GM21576 (cell line): ENCODE measurements around the gene TYMS.

Source experiments
- ATAC-seq: cut with Tn5 transposase; IDR thresholded peaks from one replicate; pipeline ENCODE4 v1.9.1; 2021; ENCODE audit warnings: mild to moderate bottlenecking, moderate library complexity; ENCODE audit not compliant: unreplicated experiment

TYMS gene

DNA sequence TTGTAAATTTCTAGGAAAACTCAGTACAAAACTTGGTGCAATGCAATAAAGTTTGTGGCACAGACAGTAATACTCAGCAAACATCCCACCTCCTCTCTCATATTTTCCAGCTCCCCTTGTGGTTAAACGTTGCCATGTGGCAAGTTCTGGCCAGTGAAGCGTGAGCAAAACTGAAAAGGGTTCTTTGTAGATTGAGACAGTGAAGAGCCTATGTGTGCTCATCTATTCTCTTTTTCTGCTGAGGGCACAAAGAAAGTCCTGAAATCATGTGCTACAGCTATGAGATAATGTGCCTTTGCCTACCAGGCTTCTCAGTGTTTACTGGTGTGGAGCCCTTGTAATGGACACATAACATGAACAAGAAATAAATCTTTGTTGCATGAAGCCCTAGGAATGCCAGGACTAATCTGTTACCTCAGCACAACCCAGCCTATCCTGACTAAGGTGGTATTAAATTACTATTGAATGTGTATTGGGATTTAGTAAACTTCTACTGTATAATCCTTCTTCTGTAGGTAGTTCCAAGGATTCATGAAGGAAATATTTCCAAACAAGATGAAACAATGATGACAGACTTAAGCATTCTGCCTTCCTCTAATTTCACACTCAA lies 13.0 kb upstream of the TYMS start:
- peak; percentile 83 for ATAC-seq

DNA sequence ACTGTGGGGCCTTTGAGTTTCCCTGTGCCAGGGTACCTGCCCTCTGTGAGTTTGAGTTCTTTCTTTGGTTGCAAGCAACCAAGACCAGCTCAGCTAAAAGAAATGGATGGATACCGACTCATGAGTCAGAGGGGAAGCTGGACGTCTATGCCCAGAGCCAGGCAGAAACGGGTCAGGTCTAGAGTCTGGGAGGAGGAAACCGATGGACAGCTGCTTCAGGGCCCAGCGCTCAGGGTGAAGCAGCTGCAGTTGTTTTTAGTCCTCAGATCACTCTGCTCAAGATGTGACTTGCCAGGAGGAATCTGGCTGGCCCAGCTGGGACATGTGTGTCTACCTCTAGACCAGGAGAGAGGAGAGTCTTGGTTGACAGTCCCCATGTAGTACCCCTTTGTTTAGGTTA lies 10.1 kb upstream of the TYMS start:
- no peak for ATAC-seq

DNA sequence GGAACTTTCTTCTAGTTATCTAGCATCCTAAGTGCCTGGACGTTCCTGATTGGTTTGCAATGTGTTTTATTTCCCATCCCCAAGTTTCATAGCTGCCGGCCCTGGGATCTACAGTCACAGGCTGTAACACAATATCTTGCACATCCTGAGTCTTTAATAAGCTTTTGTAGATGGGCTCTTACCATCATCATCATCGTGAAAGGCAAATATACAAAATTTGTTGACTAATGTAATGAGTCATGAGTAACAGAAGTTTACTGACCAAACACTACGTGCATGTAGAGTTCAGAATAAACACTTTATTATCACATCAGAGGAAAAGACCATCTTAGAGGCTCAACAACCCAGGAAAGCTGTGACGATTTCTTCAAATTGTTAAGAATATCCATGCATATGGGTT lies 8.1 kb upstream of the TYMS start:
- no peak for ATAC-seq

DNA sequence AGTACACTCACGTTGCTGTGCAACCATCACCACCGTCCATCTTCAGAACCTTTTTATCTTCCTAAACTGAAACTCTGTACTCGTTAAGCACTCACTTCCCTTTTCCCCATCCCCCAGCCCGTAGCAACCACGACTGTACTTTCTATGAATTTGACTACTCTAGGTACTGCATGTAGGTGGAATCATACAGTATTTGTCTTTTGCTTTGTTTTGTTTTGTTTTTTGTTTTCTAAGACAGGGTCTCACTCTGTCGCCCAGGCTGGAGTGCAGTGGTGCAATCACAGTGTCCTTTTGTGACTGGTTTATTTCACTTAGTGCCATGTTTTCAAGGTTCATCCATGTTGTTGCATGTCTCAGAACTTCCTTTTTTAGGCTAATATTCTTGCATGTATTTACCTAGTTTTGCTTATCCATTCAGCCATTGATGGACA lies 7.0 kb upstream of the TYMS start:
- peak; percentile 98 for ATAC-seq

DNA sequence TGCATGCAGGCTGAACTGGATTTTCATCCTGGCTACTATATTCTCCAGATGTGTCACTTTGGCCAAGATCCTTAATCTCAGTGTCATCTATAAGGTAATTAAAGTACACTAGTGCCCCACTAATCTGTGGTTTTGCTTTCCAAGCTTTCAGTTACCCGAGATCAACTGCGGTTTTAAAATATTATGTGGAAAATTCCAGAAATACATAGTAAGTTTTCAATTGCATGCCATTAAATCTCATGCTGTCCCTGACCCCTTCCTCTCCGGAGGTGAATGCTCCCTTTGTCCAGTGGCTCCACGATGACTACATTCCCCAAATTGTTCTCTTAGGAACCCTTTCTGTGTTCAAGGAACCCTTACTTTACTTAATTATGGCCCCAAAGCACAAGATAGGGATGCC lies 5.3 kb upstream of the TYMS start:
- no peak for ATAC-seq

DNA sequence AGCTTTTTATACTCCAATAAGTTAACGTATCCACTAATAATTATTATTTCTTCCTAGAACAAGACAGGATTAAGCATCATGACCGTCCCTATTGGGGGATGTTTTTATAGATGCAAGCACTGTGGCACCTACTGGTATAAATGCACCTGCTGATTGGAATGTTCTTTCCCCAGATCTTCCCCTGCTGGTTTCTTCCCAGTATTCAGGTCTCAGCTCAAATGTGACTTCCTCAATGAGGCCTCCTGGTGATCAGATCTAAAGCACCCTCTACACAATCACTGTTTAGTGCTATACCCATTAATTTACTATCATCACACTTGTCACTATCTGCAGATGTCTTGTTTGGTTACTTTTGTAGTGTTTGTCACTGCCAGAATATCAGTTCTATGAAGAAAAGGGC lies 3.9 kb upstream of the TYMS start:
- ATAC-seq = no peak

DNA sequence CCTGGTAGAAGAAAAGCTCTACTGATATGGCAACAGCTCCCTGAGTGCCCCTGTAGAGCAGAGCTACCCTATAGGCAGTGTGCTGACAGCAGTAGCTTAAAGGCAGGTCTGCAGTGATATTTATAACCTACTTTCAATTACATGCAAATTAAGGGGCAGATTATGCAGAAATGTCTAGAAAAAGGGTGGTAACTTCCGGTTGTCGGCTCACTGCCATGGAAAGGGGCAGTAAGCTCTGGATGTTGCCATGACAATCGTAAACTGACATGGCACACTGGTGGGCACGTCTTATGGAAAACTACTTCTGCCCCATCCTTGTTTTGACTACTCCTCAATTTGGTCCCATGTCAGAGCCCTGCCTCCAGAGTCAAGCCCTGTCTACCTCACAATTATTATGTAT lies 2.9 kb upstream of the TYMS start:
- no peak for ATAC-seq

DNA sequence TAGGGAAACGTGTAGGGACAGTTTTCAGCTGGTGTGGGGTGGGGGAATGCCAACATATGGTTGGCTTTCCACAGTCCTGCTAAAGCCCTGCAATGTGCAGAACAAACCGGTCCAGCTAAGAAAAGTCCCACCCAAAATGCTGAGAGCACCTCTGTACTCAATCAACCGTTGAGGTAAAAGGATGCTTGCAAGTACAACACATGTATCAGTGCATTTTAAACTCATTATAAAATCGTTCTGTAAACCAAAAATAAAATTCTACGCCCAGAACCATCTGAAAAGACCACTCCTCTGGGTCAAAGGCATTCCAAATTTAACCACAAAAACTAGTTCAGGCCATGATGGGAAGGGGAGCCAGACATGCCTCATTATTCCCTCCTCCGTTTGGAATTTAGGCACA lies 2.0 kb upstream of the TYMS start:
- ATAC-seq = no peak

DNA sequence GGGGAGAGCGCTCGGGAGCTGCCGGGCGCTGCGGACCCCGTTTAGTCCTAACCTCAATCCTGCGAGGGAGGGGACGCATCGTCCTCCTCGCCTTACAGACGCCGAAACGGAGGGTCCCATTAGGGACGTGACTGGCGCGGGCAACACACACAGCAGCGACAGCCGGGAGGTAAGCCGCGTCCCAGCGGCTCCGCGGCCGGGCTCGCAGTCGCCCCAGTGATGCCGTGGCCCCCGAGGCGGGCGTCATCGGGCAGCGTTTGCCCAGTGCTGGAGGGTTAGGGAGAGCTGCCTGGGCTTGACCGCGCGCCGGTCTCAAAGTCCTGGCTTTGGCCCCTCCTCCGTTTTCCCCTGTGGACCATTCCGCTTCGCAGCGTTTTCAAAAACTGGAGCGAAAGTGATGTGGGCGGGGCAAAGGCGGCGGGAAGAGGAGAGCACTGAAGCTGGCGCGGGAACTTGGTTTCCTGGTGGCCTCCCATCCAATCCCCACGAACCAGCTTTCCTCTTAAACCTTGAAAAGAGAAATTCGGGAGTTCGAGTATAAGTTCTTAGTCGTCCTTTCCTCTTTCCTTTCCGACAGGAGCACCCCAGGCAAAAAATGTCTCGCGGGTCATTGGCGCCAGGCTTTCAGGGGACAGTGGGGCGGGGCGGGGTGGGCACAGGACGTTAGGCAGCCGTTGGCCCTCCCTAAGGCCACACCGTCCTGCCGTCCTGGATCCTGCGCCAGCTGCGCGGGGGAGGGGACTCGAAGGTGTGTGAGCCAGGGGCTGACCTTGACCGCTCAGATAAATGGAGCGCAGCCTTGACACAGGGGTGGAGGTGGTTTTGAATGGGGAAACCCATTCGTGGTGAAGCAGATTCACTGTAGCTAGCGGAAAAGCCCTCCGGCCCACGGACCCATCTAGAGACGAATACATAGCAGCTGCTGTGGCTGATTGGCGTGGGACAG lies 821 bp downstream of the TYMS start:
- ATAC-seq = peak; percentile 47

DNA sequence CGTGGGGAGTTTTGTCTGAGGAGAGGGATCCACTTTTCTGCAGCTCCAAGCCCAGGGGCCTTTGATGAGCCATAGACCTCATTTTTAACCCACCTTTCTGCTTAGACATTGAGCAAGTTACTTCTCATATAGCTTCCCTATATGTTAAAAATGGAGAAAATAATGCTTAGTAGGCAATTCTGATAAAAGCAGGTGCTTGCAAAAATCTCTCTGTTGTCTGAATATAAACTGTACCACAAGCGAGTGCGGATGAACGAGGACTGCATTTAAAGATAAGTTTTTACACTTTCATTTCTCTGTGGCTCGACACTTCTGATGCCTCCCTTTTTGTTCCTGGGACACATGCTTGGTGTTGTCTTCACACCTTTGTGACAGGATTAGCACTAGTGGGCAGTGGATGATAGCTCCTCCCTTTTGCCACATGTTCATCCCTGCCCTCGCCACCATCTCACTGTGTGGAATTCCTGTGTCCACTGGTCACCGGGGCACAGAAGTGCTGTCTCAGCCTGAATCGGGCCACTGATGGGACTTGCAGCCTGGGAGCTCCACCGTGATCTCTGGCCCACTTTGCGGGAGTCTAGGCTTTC lies 1.6 kb downstream of the TYMS start:
- ATAC-seq = no peak

DNA sequence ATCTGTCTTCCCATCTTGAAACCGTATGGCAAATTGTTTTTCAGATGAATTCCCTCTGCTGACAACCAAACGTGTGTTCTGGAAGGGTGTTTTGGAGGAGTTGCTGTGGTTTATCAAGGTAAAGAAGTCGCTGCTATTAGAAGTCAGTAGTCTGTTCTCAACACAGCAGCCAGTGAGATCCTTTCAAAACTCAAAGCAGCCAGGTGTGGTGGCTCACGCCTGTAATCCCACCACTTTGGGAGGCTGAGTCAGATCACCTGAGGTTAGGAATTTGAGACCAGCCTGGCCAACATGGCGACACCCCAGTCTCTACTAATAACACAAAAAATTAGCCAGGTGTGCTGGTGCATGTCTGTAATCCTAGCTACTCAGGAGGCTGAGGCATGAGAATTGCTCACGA lies 2.1 kb downstream of the TYMS start:
- no peak for ATAC-seq

DNA sequence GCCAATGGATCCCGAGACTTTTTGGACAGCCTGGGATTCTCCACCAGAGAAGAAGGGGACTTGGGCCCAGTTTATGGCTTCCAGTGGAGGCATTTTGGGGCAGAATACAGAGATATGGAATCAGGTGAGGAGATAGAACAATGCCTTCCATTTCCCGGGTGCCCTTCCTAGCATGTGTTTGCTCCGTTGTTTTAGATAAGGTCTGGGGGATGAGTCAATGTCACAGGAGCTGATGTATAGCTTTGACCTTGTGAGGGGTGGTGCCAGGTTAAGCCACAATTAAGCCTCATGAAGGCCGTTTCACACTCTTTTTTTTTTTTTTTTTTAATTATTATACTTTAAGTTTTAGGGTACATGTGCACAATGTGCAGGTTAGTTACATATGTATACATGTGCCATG lies 4.7 kb downstream of the TYMS start:
- ATAC-seq = no peak

DNA sequence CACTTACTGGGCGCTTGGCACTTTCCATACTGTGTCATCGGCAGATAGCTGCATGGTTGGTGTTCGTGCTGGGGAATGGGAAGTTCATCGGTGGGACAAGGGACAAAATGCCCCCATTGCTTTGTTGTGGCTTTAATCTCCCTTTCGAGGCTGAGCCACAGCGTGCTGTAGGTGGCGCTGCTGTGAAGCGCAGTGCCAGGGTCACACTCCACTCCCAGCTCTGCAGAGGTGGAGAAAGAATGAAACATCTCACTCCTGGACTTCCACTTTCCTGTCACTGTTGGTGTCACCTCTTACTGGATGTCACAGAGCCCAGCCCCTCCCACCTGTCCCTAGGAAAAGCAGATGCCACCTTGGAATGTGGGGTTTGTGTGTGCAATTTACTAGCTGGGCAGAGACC lies 8.7 kb downstream of the TYMS start:
- no peak for ATAC-seq

DNA sequence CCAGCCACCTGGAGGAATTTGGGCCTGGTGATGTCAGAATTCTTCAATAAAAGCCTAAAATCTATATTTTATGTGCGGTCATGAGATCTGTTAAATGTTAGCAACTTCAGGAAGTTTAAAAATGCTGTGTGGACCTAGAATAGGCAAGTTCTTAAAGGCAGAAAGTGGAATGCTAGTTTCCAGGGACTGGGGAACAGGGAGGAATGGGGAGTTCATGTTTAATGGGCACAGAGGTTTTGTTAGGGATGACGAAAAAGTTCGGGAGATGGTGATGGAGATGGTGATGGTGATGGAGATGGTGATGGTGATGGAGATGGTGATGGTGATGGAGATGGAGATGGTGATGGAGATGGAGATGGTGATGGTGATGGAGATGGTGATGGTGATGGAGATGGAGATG lies 9.2 kb downstream of the TYMS start:
- no peak for ATAC-seq

DNA sequence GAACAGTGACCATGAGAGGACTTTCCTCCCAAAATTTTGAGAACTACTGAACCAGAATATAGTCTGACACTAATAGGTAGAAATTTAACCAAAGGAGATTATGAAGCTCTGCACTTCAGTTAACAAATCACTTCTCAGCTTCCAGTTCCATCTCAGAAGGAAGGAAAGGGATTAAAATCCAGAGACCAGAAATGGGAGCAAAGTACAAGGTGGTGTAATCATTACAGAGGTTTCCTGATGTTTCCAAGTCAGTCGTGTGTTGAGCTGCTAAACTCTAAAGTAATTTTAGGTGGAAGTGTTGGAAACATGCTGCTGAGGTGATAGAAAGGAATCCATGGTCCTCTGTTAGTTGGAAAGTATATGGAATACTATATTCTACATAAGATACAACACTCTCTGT lies 10.8 kb downstream of the TYMS start:
- ATAC-seq = no peak

DNA sequence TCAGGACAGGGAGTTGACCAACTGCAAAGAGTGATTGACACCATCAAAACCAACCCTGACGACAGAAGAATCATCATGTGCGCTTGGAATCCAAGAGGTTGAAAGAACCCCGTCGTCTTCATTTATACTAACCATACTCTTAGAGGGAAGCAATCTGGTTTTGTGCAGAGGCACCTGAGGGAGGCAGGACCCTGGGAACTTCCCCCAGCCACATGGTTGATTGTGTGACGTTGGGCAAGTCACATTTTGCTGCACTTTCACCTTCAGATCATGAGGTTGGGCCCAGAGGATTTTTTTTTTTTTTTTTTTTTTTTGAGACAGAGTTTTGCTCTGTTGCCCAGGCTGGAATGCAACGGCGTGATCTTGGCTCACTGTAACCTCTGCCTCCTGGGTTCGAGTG lies 11.6 kb downstream of the TYMS start:
- ATAC-seq = no peak

DNA sequence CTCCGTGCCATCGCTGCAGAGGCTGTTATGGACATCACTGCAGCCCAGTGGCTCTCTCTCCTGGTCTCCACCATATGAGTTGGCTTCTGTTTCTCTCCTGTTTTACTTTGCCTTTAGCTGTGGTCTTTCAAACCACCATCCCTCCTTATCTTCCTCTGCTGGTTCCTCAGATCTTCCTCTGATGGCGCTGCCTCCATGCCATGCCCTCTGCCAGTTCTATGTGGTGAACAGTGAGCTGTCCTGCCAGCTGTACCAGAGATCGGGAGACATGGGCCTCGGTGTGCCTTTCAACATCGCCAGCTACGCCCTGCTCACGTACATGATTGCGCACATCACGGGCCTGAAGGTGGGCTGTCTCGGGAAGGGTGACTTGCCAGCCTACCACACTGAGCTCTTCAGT lies 13.1 kb downstream of the TYMS start:
- ATAC-seq = no peak

DNA sequence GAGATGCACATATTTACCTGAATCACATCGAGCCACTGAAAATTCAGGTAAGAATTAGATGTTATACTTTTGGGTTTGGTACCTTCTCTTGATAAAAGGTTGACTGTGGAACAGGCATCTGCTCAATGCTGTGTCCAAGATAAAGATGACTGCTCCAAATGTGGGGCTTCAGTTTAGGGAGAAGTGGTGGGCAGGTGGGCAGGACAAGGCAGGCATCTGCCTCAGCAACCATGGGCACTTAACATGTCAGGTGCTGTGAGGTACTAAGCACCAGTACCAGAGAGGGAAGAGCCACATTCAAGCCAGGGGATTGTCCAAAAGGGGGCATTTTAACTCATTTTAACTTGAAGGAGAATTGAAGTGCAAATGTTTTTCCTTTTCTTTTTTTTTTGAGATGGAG lies 14.0 kb downstream of the TYMS start:
- no peak for ATAC-seq

DNA sequence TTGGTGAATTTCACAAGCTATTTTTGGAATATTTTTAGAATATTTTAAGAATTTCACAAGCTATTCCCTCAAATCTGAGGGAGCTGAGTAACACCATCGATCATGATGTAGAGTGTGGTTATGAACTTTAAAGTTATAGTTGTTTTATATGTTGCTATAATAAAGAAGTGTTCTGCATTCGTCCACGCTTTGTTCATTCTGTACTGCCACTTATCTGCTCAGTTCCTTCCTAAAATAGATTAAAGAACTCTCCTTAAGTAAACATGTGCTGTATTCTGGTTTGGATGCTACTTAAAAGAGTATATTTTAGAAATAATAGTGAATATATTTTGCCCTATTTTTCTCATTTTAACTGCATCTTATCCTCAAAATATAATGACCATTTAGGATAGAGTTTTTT lies 15.9 kb downstream of the TYMS start:
- no peak for ATAC-seq

DNA sequence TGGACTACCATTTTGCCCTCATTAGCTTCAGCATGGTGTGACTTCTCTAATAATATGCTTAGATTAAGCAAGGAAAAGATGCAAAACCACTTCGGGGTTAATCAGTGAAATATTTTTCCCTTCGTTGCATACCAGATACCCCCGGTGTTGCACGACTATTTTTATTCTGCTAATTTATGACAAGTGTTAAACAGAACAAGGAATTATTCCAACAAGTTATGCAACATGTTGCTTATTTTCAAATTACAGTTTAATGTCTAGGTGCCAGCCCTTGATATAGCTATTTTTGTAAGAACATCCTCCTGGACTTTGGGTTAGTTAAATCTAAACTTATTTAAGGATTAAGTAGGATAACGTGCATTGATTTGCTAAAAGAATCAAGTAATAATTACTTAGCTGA lies 16.3 kb downstream of the TYMS start:
- no peak for ATAC-seq

DNA sequence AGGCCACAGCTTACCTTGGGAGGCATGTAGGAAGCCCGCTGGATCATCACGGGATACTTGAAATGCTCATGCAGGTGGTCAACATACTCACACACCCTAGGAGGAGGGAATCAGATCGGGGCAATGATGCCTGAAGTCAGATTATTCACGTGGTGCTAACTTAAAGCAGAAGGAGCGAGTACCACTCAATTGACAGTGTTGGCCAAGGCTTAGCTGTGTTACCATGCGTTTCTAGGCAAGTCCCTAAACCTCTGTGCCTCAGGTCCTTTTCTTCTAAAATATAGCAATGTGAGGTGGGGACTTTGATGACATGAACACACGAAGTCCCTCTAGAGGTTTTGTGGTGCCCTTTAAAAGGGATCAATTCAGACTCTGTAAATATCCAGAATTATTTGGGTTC lies 17.9 kb downstream of the TYMS start:
- no peak for ATAC-seq

DNA sequence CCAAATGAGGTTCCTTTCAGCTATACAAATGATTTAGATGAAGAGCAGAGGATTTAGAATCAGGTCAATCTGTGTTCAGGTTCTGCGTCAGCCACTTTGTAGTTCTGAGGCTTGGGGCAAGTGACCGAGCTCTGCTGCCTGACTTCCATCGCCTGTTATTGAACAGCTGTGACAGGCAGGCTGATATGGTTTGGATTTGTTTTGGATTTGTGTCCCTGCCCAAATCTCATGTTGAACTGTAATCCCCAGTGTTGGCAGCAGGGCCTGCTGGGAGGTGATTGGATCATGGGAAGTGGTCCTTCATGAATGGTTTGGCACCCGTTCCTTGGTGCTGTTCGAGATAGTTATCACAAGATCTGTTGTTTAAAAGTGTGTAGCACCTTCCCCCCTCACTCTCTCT lies 18.6 kb downstream of the TYMS start:
- no peak for ATAC-seq
